ENCODE measurements around the gene KCTD6. TPM values are rescaled to one million over a fixed set of nuclear protein-coding genes. Genes with fewer than 3 reads are reported as not detected.

Gene KCTD6
- total RNA-seq, 1 experiment from 2014 or later: 15.5 TPM

GRCh38 chr3:58514405-58514804, 22.5 kb downstream of the KCTD6 start (continued):
- TF ChIP-seq ZNF425 (CRISPR knock-in tag; conservative IDR thresholded peaks at IDR 0.05) (no peak), ATF1 (CRISPR knock-in tag; IDR thresholded peaks at IDR 0.05) (no peak), ZMAT4 (CRISPR knock-in tag; IDR thresholded peaks at IDR 0.05) (no peak), ZSCAN18 (CRISPR knock-in tag; IDR thresholded peaks at IDR 0.05) (no peak)

GRCh38 chr3:58518291-58518789, 26.4 kb downstream of the KCTD6 start:
- CTCF ChIA-PET: interaction anchor here (0.6 to 3.9 kb wide), 2 partner anchors 12 to 211 kb away, joined by 3 to 14 read pairs; no protein-coding TSS in a partner anchor
- peaks cover 41% of the 10 kb centered on the region for H3K4me1 Mint-ChIP-seq
- H3K36me3 Mint-ChIP-seq: no peaks in the 10 kb centered on the region
- ATAC-seq (0 out of 2 replicates have a peak, but pooled peaks have one; percentile 11), DNase-seq (ENCODE audit: low spot score) (no peak)
- no peak overlapping the region for H3K4me3 Mint-ChIP-seq
- H3K27ac Mint-ChIP-seq: peak overlapping the region; percentile 38; the same call in 1 of the 2 replicates
- POLR2A ChIA-PET: no interaction called here
- TF ChIP-seq PRRX2 (CRISPR knock-in tag; IDR thresholded peaks at IDR 0.05): no peak
- no peak for TF ChIP-seq ZNF425 (CRISPR knock-in tag; conservative IDR thresholded peaks at IDR 0.05)
- TF ChIP-seq CREB1 (CRISPR knock-in tag; IDR thresholded peaks at IDR 0.05): no peak
- TF ChIP-seq IRF2 (CRISPR knock-in tag; IDR thresholded peaks at IDR 0.05; ENCODE audit: borderline replicate concordance, low read depth): no peak
- TF ChIP-seq EMX1 (CRISPR knock-in tag; IDR thresholded peaks at IDR 0.05): no peak
- no peak for TF ChIP-seq PRDM15 (CRISPR knock-in tag; IDR thresholded peaks at IDR 0.05)
- TF ChIP-seq ETV6 (CRISPR knock-in tag; IDR thresholded peaks at IDR 0.05): no peak
- no peak for TF ChIP-seq NR3C1 (CRISPR knock-in tag; conservative IDR thresholded peaks at IDR 0.05; ENCODE audit: low read depth)
- TF ChIP-seq KAT7 (CRISPR knock-in tag; IDR thresholded peaks at IDR 0.05; ENCODE audit: borderline replicate concordance): no peak
- no peak for TF ChIP-seq NFE2L1 (CRISPR knock-in tag; IDR thresholded peaks at IDR 0.05)
- no peak for TF ChIP-seq TEAD1 (CRISPR knock-in tag; IDR thresholded peaks at IDR 0.05)
- TF ChIP-seq ATF2 (CRISPR knock-in tag; IDR thresholded peaks at IDR 0.05; ENCODE audit: borderline replicate concordance, low read depth): no peak
- H3K27me3 Mint-ChIP-seq (ENCODE audit: low read depth): no peaks in the 10 kb centered on the region; the same call in 1 of the 2 replicates
- no peaks in the 10 kb centered on the region for H3K9me3 Mint-ChIP-seq
